Muscle of leg (tissue), 11 donors: ENCODE data around the gene GMDS. TPM values are rescaled to one million over a fixed set of nuclear protein-coding genes. Genes with fewer than 3 reads are reported as not detected.

ENCODE experiments used
- DNase-seq: peaks from one replicate; pipeline ENCODE4 v3.0.0; 2013
- H3K27ac ChIP-seq: one replicate; pipeline ENCODE4 v1.5.1; 2013; ENCODE audit warnings: mild to moderate bottlenecking, low read length, control low read depth
- H3K27me3 ChIP-seq: one replicate; pipeline ENCODE4 v1.6.1; 2013; ENCODE audit warnings: low read length; ENCODE audit not compliant: control insufficient read depth, insufficient read depth
- H3K36me3 ChIP-seq: one replicate; pipeline ENCODE4 v1.6.1; 2013; ENCODE audit warnings: low read length; ENCODE audit not compliant: control insufficient read depth, insufficient read depth
- H3K4me1 ChIP-seq: one replicate; pipeline ENCODE4 v1.6.1; 2013; ENCODE audit warnings: low read length; ENCODE audit not compliant: control insufficient read depth, insufficient read depth
- H3K4me3 ChIP-seq: one replicate; pipeline ENCODE4 v1.5.1; 2013; ENCODE audit warnings: low read length, control low read depth
- H3K9me3 ChIP-seq: replicated peaks from 2 replicates; pipeline ENCODE4 v1.6.1; 2013; ENCODE audit warnings: low read depth, low read length; ENCODE audit not compliant: control insufficient read depth
- WGBS: methylation state at CpG from one replicate; pipeline ENCODE4 v1.1.5; 2013; ENCODE audit warnings: missing lambda C conversion rate; ENCODE audit not compliant: insufficient coverage; 5-methylcytosine and 5-hydroxymethylcytosine counted together
- polyA plus RNA-seq, 8 donors: library from polyadenylated mRNA; unstranded; fragments of 120-200 nt; gene quantifications; one replicate each; pipeline versions ENCODE4 v1.2.1 to v1.2.3, GENCODE V29; 2013; ENCODE audit warnings: inconsistent platforms in 1 of 8, low replicate concordance in 1 of 8; ENCODE audit not compliant: insufficient read length in 8 of 8, insufficient read depth in 1 of 8
- total RNA-seq: library from RNA; stranded (reverse); fragments of 120-200 nt; gene quantifications from one replicate; pipeline ENCODE4 v1.2.4, GENCODE V29; 2013

GMDS gene
- total and polyA plus RNA-seq, 9 donors, result 3.9 to 17.0 (median 11.9) TPM

GRCh38 chr6:2035826-2036709 lies 209.3 kb downstream of the GMDS start:
- Histone ChIP-seq H3K36me3 (no peaks in the 10 kb centered on the region), H3K4me3 (no peak overlapping the region), H3K4me1 (no peaks in the 10 kb centered on the region), H3K27me3 (no peaks in the 10 kb centered on the region), H3K9me3 (no peaks in the 10 kb centered on the region), H3K27ac (no peak overlapping the region)
- DNase-seq, result no peak
- WGBS, result 96% methylated on average over 4 of the region's 11 CpGs

GRCh38 chr6:2035046-2035445 lies 210.4 kb downstream of the GMDS start:
- Histone ChIP-seq H3K27me3 (no peaks in the 10 kb centered on the region), H3K9me3 (no peaks in the 10 kb centered on the region), H3K36me3 (no peaks in the 10 kb centered on the region), H3K4me3 (no peak overlapping the region), H3K4me1 (no peaks in the 10 kb centered on the region), H3K27ac (no peak overlapping the region)
- DNase-seq, result no peak
- WGBS, result 88% methylated on average over 1 of the region's 1 CpG

- no peaks in the 10 kb centered on the region for H3K27me3 ChIP-seq
- no peak for DNase-seq
- no peaks in the 10 kb centered on the region for H3K36me3 ChIP-seq
- WGBS, result 56% methylated on average over 2 of the region's 6 CpGs
- H3K4me3 ChIP-seq, result no peak overlapping the region
- H3K27ac ChIP-seq, result no peak overlapping the region
- H3K9me3 ChIP-seq, result no peaks in the 10 kb centered on the region
- no peaks in the 10 kb centered on the region for H3K4me1 ChIP-seq
Measured at GRCh38 chr6:2034256-2034655, 211.1 kb downstream of the GMDS start.

GRCh38 chr6:2033544-2033943 lies 211.9 kb downstream of the GMDS start:
- no peaks in the 10 kb centered on the region for H3K9me3 ChIP-seq
- no peak overlapping the region for H3K4me3 ChIP-seq
- H3K36me3 ChIP-seq, result no peaks in the 10 kb centered on the region
- 100% methylated on average over 2 of the region's 4 CpGs for WGBS
- H3K27ac ChIP-seq, result no peak overlapping the region
- DNase-seq, result no peak
- H3K27me3 ChIP-seq, result no peaks in the 10 kb centered on the region
- no peaks in the 10 kb centered on the region for H3K4me1 ChIP-seq

GRCh38 chr6:2030682-2031244 lies 214.6 kb downstream of the GMDS start:
- Histone ChIP-seq H3K36me3 (no peaks in the 10 kb centered on the region), H3K4me3 (no peak overlapping the region), H3K9me3 (no peaks in the 10 kb centered on the region), H3K4me1 (no peaks in the 10 kb centered on the region), H3K27ac (no peak overlapping the region), H3K27me3 (no peaks in the 10 kb centered on the region)
- WGBS, result 87% methylated on average over 3 of the region's 7 CpGs
- no peak for DNase-seq

GRCh38 chr6:2029952-2030351 lies 215.5 kb downstream of the GMDS start:
- WGBS, result no CpG with 5 or more reads among the region's 3 CpGs
- no peaks in the 10 kb centered on the region for H3K9me3 ChIP-seq
- DNase-seq, result no peak
- no peak overlapping the region for H3K27ac ChIP-seq
- H3K36me3 ChIP-seq, result no peaks in the 10 kb centered on the region
- H3K4me3 ChIP-seq, result no peak overlapping the region
- no peaks in the 10 kb centered on the region for H3K4me1 ChIP-seq
- no peaks in the 10 kb centered on the region for H3K27me3 ChIP-seq

- Histone ChIP-seq H3K4me1 (no peaks in the 10 kb centered on the region), H3K27ac (no peak overlapping the region), H3K4me3 (no peak overlapping the region), H3K36me3 (no peaks in the 10 kb centered on the region), H3K27me3 (no peaks in the 10 kb centered on the region), H3K9me3 (no peaks in the 10 kb centered on the region)
- 75% methylated on average over 1 of the region's 1 CpG for WGBS
- DNase-seq, result no peak
Measured at GRCh38 chr6:2029130-2029794, 216.1 kb downstream of the GMDS start.

- WGBS, result no CpG with 5 or more reads among the region's 6 CpGs
- no peaks in the 10 kb centered on the region for H3K9me3 ChIP-seq
- H3K27ac ChIP-seq, result no peak overlapping the region
Measured at GRCh38 chr6:2028457-2029038, 216.9 kb downstream of the GMDS start.

GRCh38 chr6:2026133-2026532 lies 219.3 kb downstream of the GMDS start:
- Histone ChIP-seq H3K4me3 (no peak overlapping the region), H3K4me1 (peaks cover 6% of the 10 kb centered on the region), H3K27me3 (no peaks in the 10 kb centered on the region), H3K36me3 (no peaks in the 10 kb centered on the region), H3K27ac (no peak overlapping the region), H3K9me3 (no peaks in the 10 kb centered on the region)
- no peak for DNase-seq
- WGBS, result 37% methylated on average over 2 of the region's 7 CpGs

More at GRCh38 chr6:2028457-2029038, 216.9 kb downstream of the GMDS start:
- H3K4me3 ChIP-seq, result no peak overlapping the region
- H3K4me1 ChIP-seq, result no peaks in the 10 kb centered on the region
- H3K27me3 ChIP-seq, result no peaks in the 10 kb centered on the region
- DNase-seq, result peak; percentile 41
- H3K36me3 ChIP-seq, result no peaks in the 10 kb centered on the region

GRCh38 chr6:2021713-2022125 lies 223.7 kb downstream of the GMDS start:
- Histone ChIP-seq H3K36me3 (no peaks in the 10 kb centered on the region), H3K4me1 (peaks cover 9% of the 10 kb centered on the region), H3K9me3 (no peaks in the 10 kb centered on the region), H3K27me3 (no peaks in the 10 kb centered on the region), H3K4me3 (no peak overlapping the region), H3K27ac (no peak overlapping the region)
- peak; percentile 77 for DNase-seq
- 40% methylated on average over 2 of the region's 4 CpGs for WGBS
